Measurements from ENCODE around the gene TTLL9. TPM values are rescaled to one million over a fixed set of nuclear protein-coding genes. Genes with fewer than 3 reads are reported as not detected.
A peak's percentile ranks its signal among the peaks of the same experiment; 100 is the strongest.

TTLL9 gene
- total and polyA plus RNA-seq, 2 donors (not counting 1 experiment from before 2014, with no cell fraction given): 0.74 to 0.76 TPM

DNA sequence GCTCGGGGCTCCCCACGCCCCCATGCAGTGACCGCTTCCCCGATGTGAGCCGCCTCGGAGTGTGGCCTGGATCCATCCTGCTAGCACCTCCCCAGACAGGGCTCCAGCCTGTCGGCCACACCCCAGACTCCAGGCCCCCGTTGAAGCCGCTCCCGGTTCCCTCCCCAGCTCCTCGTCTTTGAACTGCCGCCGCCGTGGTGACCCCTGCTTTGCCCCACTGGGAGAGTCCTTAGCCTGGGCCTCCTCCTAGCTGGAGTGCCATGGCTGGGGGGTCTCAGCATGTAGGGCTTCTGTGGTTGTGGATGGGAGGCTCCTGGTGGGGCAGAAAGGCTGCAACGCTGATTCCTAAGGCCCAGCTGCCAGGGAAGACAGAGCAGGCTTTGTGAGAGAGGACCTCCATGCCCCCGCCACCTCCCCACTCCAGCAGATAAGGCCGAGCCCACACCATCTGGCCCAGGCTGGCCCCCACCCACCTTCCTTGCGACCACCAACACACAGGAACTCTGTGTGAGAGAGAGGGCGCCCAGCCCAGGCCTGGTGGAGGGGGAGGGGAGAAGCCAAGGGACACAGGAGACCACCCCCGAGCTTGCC lies 36.4 kb upstream of the TTLL9 start:
- no peaks in the 10 kb centered on the region for H3K79me2 ChIP-seq (ENCODE audit: control insufficient read depth, insufficient read depth, low read length)
- H4K20me1 ChIP-seq (ENCODE audit: control insufficient read depth, insufficient read depth, low read length, poor library complexity, severe bottlenecking): no peaks in the 10 kb centered on the region
- no peaks in the 10 kb centered on the region for H3K9me3 Mint-ChIP-seq (ENCODE audit: insufficient read depth)
- no peak overlapping the region for H3K4me3 ChIP-seq (ENCODE audit: control extremely low read depth in 1 of 5, extremely low read depth in 1 of 5, insufficient read depth in 1 of 5, low read depth in 2 of 5, low read length in 4 of 5)
- no peaks in the 10 kb centered on the region for H3K36me3 ChIP-seq (replicated peaks in 1 of 2; ENCODE audit: control extremely low read depth in 1 of 2, control insufficient read depth in 1 of 2, extremely low read depth in 1 of 2, insufficient read depth in 2 of 2, low read length in 1 of 2)
- no peak overlapping the region for H3K27ac ChIP-seq (ENCODE audit: low read length in 2 of 2)
- WGBS (ENCODE audit: insufficient coverage): 97% methylated on average over 15 of the region's 20 CpGs
- ATAC-seq (ENCODE audit: low read depth) (no peak), DNase-seq (no peak)
- H3K27ac Mint-ChIP-seq: no peak overlapping the region
- peaks cover 8 to 13% of the 10 kb centered on the region in 2 donors for H3K4me1 ChIP-seq (ENCODE audit: control insufficient read depth in 2 of 2, insufficient read depth in 2 of 2, low read length in 2 of 2)
- no peak overlapping the region for H3K4me3 Mint-ChIP-seq
- H2AFZ ChIP-seq (ENCODE audit: insufficient read depth, low read depth, low read length, poor library complexity, severe bottlenecking): no peak overlapping the region
- no peak overlapping the region for H3K9ac ChIP-seq (ENCODE audit: low read length)
- H3K4me2 ChIP-seq (replicated peaks; ENCODE audit: low read depth, low read length, poor library complexity, severe bottlenecking): no peak overlapping the region
- no peaks in the 10 kb centered on the region for H3K27me3 Mint-ChIP-seq
- CTCF ChIA-PET: interaction anchor here (0.5 to 1.3 kb wide), 6 partner anchors 11 to 343 kb away, joined by 3 read pairs; no protein-coding TSS in a partner anchor
- POLR2A ChIA-PET: interaction anchor here (0.6 kb wide), 1 partner anchor 25 kb away, joined by 9 read pairs; no protein-coding TSS in a partner anchor
- H3K4me1 Mint-ChIP-seq: peaks cover 14% of the 10 kb centered on the region
- intact Hi-C loops (cut with micrococcal nuclease): no loop called here
- TF ChIP-seq, protein P1, sequence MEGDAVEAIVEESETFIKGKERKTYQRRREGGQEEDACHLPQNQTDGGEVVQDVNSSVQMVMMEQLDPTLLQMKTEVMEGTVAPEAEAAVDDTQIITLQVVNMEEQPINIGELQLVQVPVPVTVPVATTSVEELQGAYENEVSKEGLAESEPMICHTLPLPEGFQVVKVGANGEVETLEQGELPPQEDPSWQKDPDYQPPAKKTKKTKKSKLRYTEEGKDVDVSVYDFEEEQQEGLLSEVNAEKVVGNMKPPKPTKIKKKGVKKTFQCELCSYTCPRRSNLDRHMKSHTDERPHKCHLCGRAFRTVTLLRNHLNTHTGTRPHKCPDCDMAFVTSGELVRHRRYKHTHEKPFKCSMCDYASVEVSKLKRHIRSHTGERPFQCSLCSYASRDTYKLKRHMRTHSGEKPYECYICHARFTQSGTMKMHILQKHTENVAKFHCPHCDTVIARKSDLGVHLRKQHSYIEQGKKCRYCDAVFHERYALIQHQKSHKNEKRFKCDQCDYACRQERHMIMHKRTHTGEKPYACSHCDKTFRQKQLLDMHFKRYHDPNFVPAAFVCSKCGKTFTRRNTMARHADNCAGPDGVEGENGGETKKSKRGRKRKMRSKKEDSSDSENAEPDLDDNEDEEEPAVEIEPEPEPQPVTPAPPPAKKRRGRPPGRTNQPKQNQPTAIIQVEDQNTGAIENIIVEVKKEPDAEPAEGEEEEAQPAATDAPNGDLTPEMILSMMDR (IDR thresholded peaks at IDR 0.05): no peak
- no peak for TF ChIP-seq EZH2 (IDR thresholded peaks at IDR 0.05; ENCODE audit: borderline replicate concordance, insufficient read depth, low read depth, low read length, poor library complexity, severe bottlenecking)
- H3K9me3 ChIP-seq (ENCODE audit: control extremely low read depth in 1 of 3, control insufficient read depth in 2 of 3, insufficient read depth in 1 of 3, low read length in 2 of 3): no peaks in the 10 kb centered on the region
- H3K27me3 ChIP-seq (replicated peaks in 1 of 4; ENCODE audit: control extremely low read depth in 1 of 4, control insufficient read depth in 3 of 4, insufficient read depth in 4 of 4, low read length in 3 of 4): peaks cover 0 to 3% (median 0%) of the 10 kb centered on the region in 4 experiments

DNA sequence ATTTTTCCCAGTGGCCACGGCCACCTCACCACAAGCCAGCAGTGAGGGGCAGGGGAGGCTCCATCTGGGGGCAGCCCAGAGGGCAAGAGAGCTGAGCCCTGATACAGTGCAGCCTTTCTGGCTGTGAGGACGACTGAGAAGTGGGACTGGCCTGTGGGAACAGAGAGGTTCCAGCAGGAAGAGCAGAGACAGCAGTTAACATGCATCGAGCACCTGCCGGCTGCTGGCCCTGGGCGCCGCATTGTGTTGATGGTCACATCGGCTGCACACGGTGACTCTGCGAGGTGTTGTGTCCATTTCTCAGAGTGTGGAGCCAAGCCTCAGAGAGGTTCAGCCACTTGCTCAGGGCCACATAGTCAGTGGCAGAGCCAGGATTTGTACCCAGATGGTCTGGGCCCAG lies 34.9 kb upstream of the TTLL9 start:
- Histone ChIP-seq H3K36me3 (replicated peaks in 1 of 2; ENCODE audit: control extremely low read depth in 1 of 2, control insufficient read depth in 1 of 2, extremely low read depth in 1 of 2, insufficient read depth in 2 of 2, low read length in 1 of 2) (no peaks in the 10 kb centered on the region), H4K20me1 (ENCODE audit: control insufficient read depth, insufficient read depth, low read length, poor library complexity, severe bottlenecking) (no peaks in the 10 kb centered on the region), H3K27me3 (replicated peaks in 1 of 4; ENCODE audit: control extremely low read depth in 1 of 4, control insufficient read depth in 3 of 4, insufficient read depth in 4 of 4, low read length in 3 of 4) (peaks cover 0 to 3% (median 0%) of the 10 kb centered on the region in 4 experiments), H3K4me3 (ENCODE audit: control extremely low read depth in 1 of 5, extremely low read depth in 1 of 5, insufficient read depth in 1 of 5, low read depth in 2 of 5, low read length in 4 of 5) (no peak overlapping the region), H2AFZ (ENCODE audit: insufficient read depth, low read depth, low read length, poor library complexity, severe bottlenecking) (no peak overlapping the region), H3K9ac (ENCODE audit: low read length) (no peak overlapping the region), H3K27ac (ENCODE audit: low read length in 2 of 2) (no peak overlapping the region), H3K9me3 (ENCODE audit: control extremely low read depth in 1 of 3, control insufficient read depth in 2 of 3, insufficient read depth in 1 of 3, low read length in 2 of 3) (no peaks in the 10 kb centered on the region), H3K4me2 (replicated peaks; ENCODE audit: low read depth, low read length, poor library complexity, severe bottlenecking) (peak overlapping the region; percentile 3), H3K4me1 (ENCODE audit: control insufficient read depth in 2 of 2, insufficient read depth in 2 of 2, low read length in 2 of 2) (peaks cover 8 to 13% of the 10 kb centered on the region in 2 donors), H3K79me2 (ENCODE audit: control insufficient read depth, insufficient read depth, low read length) (no peaks in the 10 kb centered on the region)
- intact Hi-C loops (cut with micrococcal nuclease): no loop called here
- no peak overlapping the region for H3K27ac Mint-ChIP-seq
- 79% methylated on average over 9 of the region's 9 CpGs for WGBS (ENCODE audit: insufficient coverage)
- no peak for TF ChIP-seq EZH2 (IDR thresholded peaks at IDR 0.05; ENCODE audit: borderline replicate concordance, insufficient read depth, low read depth, low read length, poor library complexity, severe bottlenecking)
- TF ChIP-seq, protein P1 (IDR thresholded peaks at IDR 0.05): no peak
- ChIA-PET CTCF (interaction anchor here (1.3 kb wide), 1 partner anchor 17 kb away, joined by 4 read pairs; no protein-coding TSS in a partner anchor), POLR2A (no interaction called here)
- H3K4me1 Mint-ChIP-seq: peaks cover 10% of the 10 kb centered on the region
- H3K9me3 Mint-ChIP-seq (ENCODE audit: insufficient read depth): no peaks in the 10 kb centered on the region
- no peaks in the 10 kb centered on the region for H3K27me3 Mint-ChIP-seq
- DNase-seq: no peak
- no peak overlapping the region for H3K4me3 Mint-ChIP-seq
- ATAC-seq (ENCODE audit: low read depth): no peak

All from B cell (primary cell).